Right lobe of liver (tissue), 4 donors: Measurements from ENCODE around the gene NFRKB.

Source experiments
- POLR2A ChIP-seq: fragments of 450-650 bp; IDR thresholded peaks from one replicate; pipeline ENCODE4 v1.6.1; 2017; ENCODE audit warnings: antibody characterized with exemption, mild to moderate bottlenecking
- TF ChIP-seq, protein P1 (sequence below), 4 donors: fragments of 200-600 bp in 3 of 4; fragments of 450-650 bp in 1 of 4; IDR thresholded peaks; one replicate each; pipeline versions ENCODE4 v1.5.1 to v1.8.0; 2016 to 2022; ENCODE audit warnings: antibody characterized with exemption in 4 of 4, mild to moderate bottlenecking in 2 of 4
- donor health status: DM: no; HTN: no; CAD: no.
- donor health status: DM: no; HTN: no; CAD: no.
- donor health status: DM: no; HTN: yes; CAD: no.

GRCh38 chr11:129929721-129930120 is 34.3 kb upstream of the NFRKB start:
- TF ChIP-seq, protein P1, sequence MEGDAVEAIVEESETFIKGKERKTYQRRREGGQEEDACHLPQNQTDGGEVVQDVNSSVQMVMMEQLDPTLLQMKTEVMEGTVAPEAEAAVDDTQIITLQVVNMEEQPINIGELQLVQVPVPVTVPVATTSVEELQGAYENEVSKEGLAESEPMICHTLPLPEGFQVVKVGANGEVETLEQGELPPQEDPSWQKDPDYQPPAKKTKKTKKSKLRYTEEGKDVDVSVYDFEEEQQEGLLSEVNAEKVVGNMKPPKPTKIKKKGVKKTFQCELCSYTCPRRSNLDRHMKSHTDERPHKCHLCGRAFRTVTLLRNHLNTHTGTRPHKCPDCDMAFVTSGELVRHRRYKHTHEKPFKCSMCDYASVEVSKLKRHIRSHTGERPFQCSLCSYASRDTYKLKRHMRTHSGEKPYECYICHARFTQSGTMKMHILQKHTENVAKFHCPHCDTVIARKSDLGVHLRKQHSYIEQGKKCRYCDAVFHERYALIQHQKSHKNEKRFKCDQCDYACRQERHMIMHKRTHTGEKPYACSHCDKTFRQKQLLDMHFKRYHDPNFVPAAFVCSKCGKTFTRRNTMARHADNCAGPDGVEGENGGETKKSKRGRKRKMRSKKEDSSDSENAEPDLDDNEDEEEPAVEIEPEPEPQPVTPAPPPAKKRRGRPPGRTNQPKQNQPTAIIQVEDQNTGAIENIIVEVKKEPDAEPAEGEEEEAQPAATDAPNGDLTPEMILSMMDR (IDR thresholded peaks at IDR 0.05) = no peak
- no peak for TF ChIP-seq POLR2A
